Right ventricle myocardium inferior (tissue), 1 donor: Measurements from ENCODE around the gene TLCD1. TPM values are rescaled to one million over a fixed set of nuclear protein-coding genes. Genes with fewer than 3 reads are reported as not detected.
"Not testable (repeated sequence)": the region's sequence is repeated elsewhere in the genome, so short reads cannot be mapped to it uniquely, and the experiment has no call there.

ENCODE experiments used
- ATAC-seq: fragments of 200-7000 bp; cut with Tn5 transposase; one replicate; pipeline ENCODE4 v1.9.1; 2020; ENCODE audit warnings: mild to moderate bottlenecking, moderate library complexity
- DNase-seq: peaks from one replicate; pipeline ENCODE4 v3.0.0; 2021; ENCODE audit errors: missing footprints
- intact Hi-C: fragments of 100-400 bp; cut with DNase I; formaldehyde crosslinking; loops from one replicate; pipeline ENCODE4 v1.11.0; 2022
- total RNA-seq: library from RNA; stranded (reverse); fragmentation: NEBNext Ultra II Directional; extraction: Animal tissue kit (Norgen Biotek cat#: 25700); gene quantifications from one replicate; pipeline ENCODE4 v1.2.1, GENCODE V29; 2021
- donor health status: DM: no; HTN: yes; CAD: no; lungs with severe emphysema.

The TLCD1 gene
- total RNA-seq, 1 donor from 2014 or later, result 2.4 TPM

- intact Hi-C loops, DNase-seq, ATAC-seq: not testable (repeated sequence)
These were observed 10.1 kb upstream of the TLCD1 start for GRCh38 chr17:28735913-28736769.

DNA sequence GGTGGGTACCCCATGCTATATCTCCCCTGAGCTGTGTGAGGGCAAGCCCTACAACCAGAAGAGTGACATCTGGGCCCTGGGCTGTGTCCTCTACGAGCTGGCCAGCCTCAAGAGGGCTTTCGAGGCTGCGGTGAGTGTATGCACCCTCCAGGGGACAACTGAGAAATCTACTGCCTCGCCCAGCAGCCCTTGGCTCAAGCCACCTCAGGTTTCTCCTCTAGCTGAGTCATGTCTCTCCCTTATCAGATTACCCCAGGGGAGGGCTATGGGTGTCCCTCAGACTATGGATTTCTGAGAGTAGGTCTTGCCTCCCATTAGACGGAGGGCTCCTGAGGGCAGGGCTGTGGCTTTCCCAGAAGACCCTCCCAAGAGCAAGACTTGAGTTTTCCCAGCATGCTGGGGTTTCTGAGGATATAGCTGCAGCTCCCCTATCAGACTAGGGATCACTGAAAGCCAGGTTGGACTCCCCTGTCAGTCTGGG is 9.2 kb upstream of the TLCD1 start:
- DNase-seq (no peak), ATAC-seq (no peak)
- intact Hi-C loops, result no loop called here

GRCh38 chr17:28734712-28735241 is 8.7 kb upstream of the TLCD1 start:
- intact Hi-C loops, result no loop called here
- DNase-seq (no peak), ATAC-seq (no peak)

GRCh38 chr17:28733346-28733745 is 7.3 kb upstream of the TLCD1 start:
- DNase-seq (no peak), ATAC-seq (no peak)
- intact Hi-C loops, result no loop called here

GRCh38 chr17:28729950-28730330 is 3.9 kb upstream of the TLCD1 start:
- ATAC-seq, result no peak
- intact Hi-C loops, result loop anchor here (2.0 to 5.0 kb wide), 2 partner anchors 172 to 223 kb away; partner anchors contain the start of gene DHRS13
- DNase-seq, result no peak

DNA sequence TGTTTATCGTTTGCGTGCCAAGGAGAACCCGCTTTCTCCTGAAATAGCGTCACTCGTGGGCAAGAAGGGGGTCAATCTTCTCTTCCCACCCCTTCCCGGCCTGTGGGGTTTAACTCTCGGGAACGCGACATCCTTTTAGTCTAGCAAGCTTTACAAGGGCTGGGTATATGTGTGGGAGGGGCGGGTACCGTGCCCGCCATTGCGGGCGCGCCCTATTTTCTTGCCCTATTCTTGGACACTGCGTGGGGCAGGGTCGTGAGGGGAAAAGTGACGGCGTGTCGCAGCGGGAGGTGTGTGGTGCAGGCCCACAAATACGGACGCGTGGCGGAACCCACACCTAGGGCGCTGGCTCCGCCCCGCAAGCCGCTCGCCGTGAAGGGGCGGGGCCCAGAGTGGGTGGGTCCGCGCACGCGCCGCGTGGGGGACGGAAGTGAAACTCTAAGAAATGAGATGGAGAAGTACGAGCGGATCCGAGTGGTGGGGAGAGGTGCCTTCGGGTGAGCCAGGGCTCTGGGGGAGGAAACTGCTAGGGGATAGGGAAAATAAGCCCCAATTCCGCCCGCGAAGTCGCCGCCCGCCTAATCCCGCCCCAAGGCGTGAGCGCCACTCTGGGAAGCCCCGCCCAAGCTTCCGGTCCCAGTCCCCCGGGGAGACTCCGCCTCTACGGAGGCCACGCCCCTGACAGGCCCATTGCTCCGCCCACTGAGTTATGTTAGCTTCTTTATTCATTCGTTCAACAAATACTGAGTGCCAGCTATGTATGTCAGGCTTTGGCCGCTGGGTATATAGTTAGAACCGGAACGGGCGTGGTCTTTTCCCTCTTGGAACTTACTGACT is 2.5 kb upstream of the TLCD1 start, which contains the start of gene NEK8:
TSS of gene NEK8 (plus strand) at position 425 of the 837 bp plus-strand sequence. CDS start at position 451, 26 bp downstream.
- peak; percentile 97 for DNase-seq
- peak; percentile 79 for ATAC-seq
- intact Hi-C loops, result loop anchor here (2.0 to 5.0 kb wide), 2 partner anchors 174 to 224 kb away; partner anchors contain the start of gene DHRS13

- intact Hi-C loops, result loop anchor here (1.0 to 5.0 kb wide), 2 partner anchors 23 to 175 kb away; partner anchors contain the start of gene DHRS13
- DNase-seq, result peak; percentile 96
- peak; percentile 80 for ATAC-seq
These were observed 826 bp upstream of the TLCD1 start for GRCh38 chr17:28726627-28727491.

- DNase-seq, result peak; percentile 83
- intact Hi-C loops, result loop anchor here (5.0 kb wide), 1 partner anchor 177 kb away; the partner anchor contains the start of gene DHRS13
- ATAC-seq, result no peak
These were observed 290 bp downstream of the TLCD1 start for GRCh38 chr17:28725660-28726225.

DNA sequence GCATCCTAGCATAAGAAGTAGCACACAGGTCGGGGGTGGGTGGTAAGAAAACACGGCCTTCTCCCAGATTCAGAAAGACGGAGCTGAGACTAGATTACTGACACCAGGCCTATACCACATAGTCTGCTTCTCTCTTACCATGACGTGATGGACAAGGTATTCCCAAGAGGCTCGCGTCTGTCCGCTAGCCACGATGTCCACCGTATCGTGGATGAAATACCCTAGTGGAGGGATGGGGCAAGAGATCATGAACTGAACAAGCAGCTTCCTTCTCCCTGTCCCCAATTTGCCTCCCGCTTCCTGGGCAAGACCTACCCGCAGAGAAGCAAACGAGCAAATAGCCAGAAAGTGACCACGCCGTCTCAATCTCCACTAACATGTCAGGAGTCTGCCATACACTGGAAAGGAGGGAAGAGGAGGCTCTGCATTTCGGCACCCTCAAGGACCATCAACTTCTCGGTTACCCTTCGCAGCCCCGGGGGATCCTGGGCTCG is 820 bp downstream of the TLCD1 start:
- DNase-seq (no peak), ATAC-seq (no peak)
- intact Hi-C loops, result loop anchor here (5.0 kb wide), 1 partner anchor 177 kb away; the partner anchor contains the start of gene DHRS13

DNA sequence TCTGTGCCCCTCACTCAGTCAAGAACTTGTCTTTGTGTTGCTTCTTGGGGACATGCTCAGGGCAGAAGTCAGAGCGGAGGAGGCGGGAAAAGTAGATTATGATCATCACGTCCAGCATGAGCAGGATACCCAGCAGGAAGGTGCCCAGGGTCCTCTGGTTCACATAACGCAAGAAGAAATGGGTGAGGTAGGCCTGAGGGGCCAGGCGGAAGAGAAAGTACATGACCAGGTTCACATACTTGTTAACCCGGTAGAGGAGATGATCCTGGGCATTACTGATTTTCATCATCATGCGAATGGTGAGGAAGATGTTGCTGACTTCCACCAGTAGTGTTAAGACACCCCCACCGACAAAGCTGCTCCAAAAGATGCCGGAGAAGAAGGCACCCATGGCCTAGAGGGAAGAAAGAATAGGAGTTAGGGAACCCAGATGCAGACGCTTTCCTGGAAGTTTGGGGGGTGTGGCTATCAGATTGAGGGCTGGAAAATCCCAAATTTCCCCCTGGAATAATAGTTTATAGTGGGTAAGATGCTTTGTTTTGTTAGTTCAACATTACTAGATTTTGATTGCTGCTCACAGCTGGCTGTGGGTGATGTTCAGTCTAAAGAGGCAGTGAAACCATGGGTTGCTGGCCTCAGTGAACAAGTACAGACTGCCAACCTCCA is 1.4 kb downstream of the TLCD1 start:
- ATAC-seq, result no peak
- DNase-seq, result no peak
- intact Hi-C loops, result loop anchor here (5.0 kb wide), 1 partner anchor 178 kb away; the partner anchor contains the start of gene DHRS13

GRCh38 chr17:28723836-28724499 is 2.1 kb downstream of the TLCD1 start:
- DNase-seq, intact Hi-C loops, ATAC-seq: not testable (repeated sequence)

- no peak for DNase-seq
- intact Hi-C loops, result no loop called here
- ATAC-seq, result no peak
These were observed 2.7 kb downstream of the TLCD1 start for GRCh38 chr17:28723159-28723835.

DNA sequence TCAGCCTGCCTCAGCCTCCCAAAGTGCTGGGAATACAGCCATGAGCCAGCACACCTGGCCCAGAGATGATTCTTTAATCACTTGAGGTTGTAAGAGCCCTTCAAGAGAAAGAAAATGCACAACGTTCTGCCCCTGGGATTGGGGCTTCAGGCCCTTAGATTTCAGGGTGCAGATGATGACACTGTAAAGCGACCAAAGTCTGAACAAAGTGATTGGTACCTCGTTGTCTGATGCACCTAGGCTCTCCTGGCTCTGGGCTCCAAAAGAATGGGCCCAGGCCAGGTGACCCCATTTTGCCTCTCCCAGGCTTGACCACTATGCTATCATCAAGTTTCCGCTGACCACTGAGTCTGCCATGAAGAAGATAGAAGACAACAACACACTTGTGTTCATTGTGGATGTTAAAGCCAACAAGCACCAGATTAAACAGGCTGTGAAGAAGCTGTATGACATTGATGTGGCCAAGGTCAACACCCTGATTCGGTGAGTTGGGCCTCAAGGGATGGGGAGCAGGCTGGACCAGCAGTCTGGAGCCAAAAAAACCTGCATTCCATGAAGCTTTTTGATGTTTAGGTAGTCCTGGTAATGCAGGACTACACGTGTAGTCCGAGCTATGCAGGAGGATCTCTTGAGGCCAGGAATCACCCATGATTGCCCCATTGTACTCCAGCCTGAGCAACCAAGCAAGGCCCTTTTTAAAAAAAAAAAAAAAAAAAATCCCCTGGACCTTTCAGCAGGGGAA is 3.4 kb downstream of the TLCD1 start:
- no peak for ATAC-seq
- no peak for DNase-seq
- intact Hi-C loops, result no loop called here

DNA sequence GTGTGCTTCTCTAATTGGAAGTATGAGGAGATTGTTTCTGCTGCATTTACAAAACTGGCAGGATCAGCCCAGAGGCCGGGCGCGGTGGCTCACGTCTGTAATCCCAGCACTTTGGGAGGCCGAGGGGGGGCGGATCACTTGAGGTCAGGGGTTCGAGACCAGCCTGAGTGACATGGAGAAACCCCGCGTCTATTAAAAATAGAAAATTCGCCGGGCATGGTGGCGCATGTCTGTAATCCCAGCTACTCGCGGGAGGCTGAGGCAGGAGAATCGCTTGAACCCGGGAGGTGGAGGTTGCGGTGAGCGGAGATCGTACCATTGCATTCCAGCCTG is 5.1 kb downstream of the TLCD1 start:
- ATAC-seq, intact Hi-C loops, DNase-seq: not testable (repeated sequence)

GRCh38 chr17:28720247-28720996 is 5.6 kb downstream of the TLCD1 start:
- DNase-seq, result no peak
- intact Hi-C loops, result no loop called here
- ATAC-seq, result no peak
